HG03280 (cell line): ENCODE data around the gene SLC4A9.
A peak's percentile ranks its signal among the peaks of the same experiment; 100 is the strongest.

ENCODE experiments used
- ATAC-seq: cut with Tn5 transposase; IDR thresholded peaks from one replicate; pipeline ENCODE4 v1.9.1; 2021; ENCODE audit warnings: mild to moderate bottlenecking, moderate library complexity; ENCODE audit not compliant: unreplicated experiment

Gene SLC4A9

GRCh38 chr5:140360681-140361479 lies 886 bp downstream of the SLC4A9 start:
- no peak for ATAC-seq

GRCh38 chr5:140361901-140362300 lies 1.9 kb downstream of the SLC4A9 start:
- no peak for ATAC-seq

- ATAC-seq, result no peak
These were observed 2.3 kb downstream of the SLC4A9 start for GRCh38 chr5:140362311-140362710.

GRCh38 chr5:140362875-140363630 lies 3.1 kb downstream of the SLC4A9 start:
- ATAC-seq, result peak; percentile 88

- ATAC-seq, result no peak
These were observed 3.9 kb downstream of the SLC4A9 start for GRCh38 chr5:140363631-140364471.

GRCh38 chr5:140364472-140364765 lies 4.4 kb downstream of the SLC4A9 start:
- ATAC-seq, result no peak

- no peak for ATAC-seq
These were observed 5.3 kb downstream of the SLC4A9 start for GRCh38 chr5:140365282-140365681.

- no peak for ATAC-seq
These were observed 5.9 kb downstream of the SLC4A9 start for GRCh38 chr5:140365941-140366340.

GRCh38 chr5:140366589-140367255 lies 6.7 kb downstream of the SLC4A9 start:
- ATAC-seq, result no peak

- ATAC-seq, result no peak
These were observed 7.4 kb downstream of the SLC4A9 start for GRCh38 chr5:140367256-140368013.

- no peak for ATAC-seq
These were observed 11.6 kb downstream of the SLC4A9 start for GRCh38 chr5:140371356-140372151.

GRCh38 chr5:140372971-140373487 lies 13.0 kb downstream of the SLC4A9 start:
- no peak for ATAC-seq

GRCh38 chr5:140381351-140381750 lies 21.4 kb downstream of the SLC4A9 start:
- ATAC-seq, result no peak

- no peak for ATAC-seq
These were observed 22.0 kb downstream of the SLC4A9 start for GRCh38 chr5:140381972-140382371.

- no peak for ATAC-seq
These were observed 22.9 kb downstream of the SLC4A9 start for GRCh38 chr5:140382866-140383265.

GRCh38 chr5:140383300-140383699 lies 23.3 kb downstream of the SLC4A9 start:
- ATAC-seq, result no peak

- no peak for ATAC-seq
These were observed 28.1 kb downstream of the SLC4A9 start for GRCh38 chr5:140388052-140388451.

GRCh38 chr5:140391312-140391711 lies 31.3 kb downstream of the SLC4A9 start:
- ATAC-seq, result no peak

GRCh38 chr5:140391732-140392131 lies 31.7 kb downstream of the SLC4A9 start:
- no peak for ATAC-seq
